Thoracic aorta (tissue), 2 donors: ENCODE measurements around the gene RHBG. TPM values are rescaled to one million over a fixed set of nuclear protein-coding genes. Genes with fewer than 3 reads are reported as not detected.

Experiments
- ATAC-seq: fragments of 150-250 bp; one replicate; pipeline ENCODE4 v1.8.0; 2017; ENCODE audit warnings: low read depth; ENCODE audit not compliant: insufficient number of reproducible peaks, low FRiP score
- DNase-seq: peaks from one replicate; pipeline ENCODE4 v3.0.0-alpha.2; 2020; ENCODE audit warnings: low spot score
- H3K27ac ChIP-seq, 2 donors: fragments of 200-600 bp; sonication (generic); 1 replicate in 1 of 2; 2 replicates in 1 of 2; pipeline ENCODE4 v1.5.1; 2016; ENCODE audit warnings: mild to moderate bottlenecking in 2 of 2, moderate library complexity in 2 of 2
- H3K27me3 ChIP-seq: fragments of 200-600 bp; sonication (generic); replicated peaks from 2 replicates; pipeline ENCODE4 v1.6.0; 2016; ENCODE audit warnings: mild to moderate bottlenecking; ENCODE audit not compliant: insufficient read depth
- H3K36me3 ChIP-seq: fragments of 200-600 bp; sonication (generic); one replicate; pipeline ENCODE4 v1.5.1; 2016
- H3K4me1 ChIP-seq, 2 donors: fragments of 200-600 bp; sonication (generic); 1 replicate in 1 of 2; 2 replicates in 1 of 2; pipeline versions ENCODE4 v1.5.1 to v1.6.0; 2016; ENCODE audit warnings: low read depth in 2 of 2, mild to moderate bottlenecking in 1 of 2; ENCODE audit not compliant: control insufficient read depth in 1 of 2
- H3K4me3 ChIP-seq: fragments of 200-600 bp; sonication (generic); 2 replicates; pipeline ENCODE4 v1.5.1; 2016; ENCODE audit warnings: mild to moderate bottlenecking
- H3K9me3 ChIP-seq: fragments of 200-600 bp; sonication (generic); 2 replicates; pipeline ENCODE4 v1.5.1; 2016
- CTCF ChIP-seq: fragments of 200-600 bp; sonication (generic); IDR thresholded peaks from one replicate; pipeline ENCODE4 v1.5.1; 2019; ENCODE audit warnings: antibody characterized with exemption
- total RNA-seq, 2 donors: library from RNA; depleted of rRNA; stranded (reverse); fragments of >200 nt; gene quantifications; one replicate each; pipeline versions ENCODE4 v1.1.0 to v1.2.3, GENCODE V29; 2016

Gene RHBG
- total RNA-seq, 2 donors from 2014 or later = not detected

- Histone ChIP-seq H3K27me3 (peaks cover 20% of the 10 kb centered on the region), H3K4me3 (peak overlapping the region; percentile 67), H3K36me3 (no peaks in the 10 kb centered on the region), H3K4me1 (peaks cover 20 to 21% of the 10 kb centered on the region in 2 donors), H3K27ac (no peak overlapping the region), H3K9me3 (no peaks in the 10 kb centered on the region)
- DNase-seq (no peak), ATAC-seq (no peak)
- no peak for TF ChIP-seq CTCF
These were observed 53.1 kb downstream of the RHBG start for GRCh38 chr1:156421939-156422601.

DNA sequence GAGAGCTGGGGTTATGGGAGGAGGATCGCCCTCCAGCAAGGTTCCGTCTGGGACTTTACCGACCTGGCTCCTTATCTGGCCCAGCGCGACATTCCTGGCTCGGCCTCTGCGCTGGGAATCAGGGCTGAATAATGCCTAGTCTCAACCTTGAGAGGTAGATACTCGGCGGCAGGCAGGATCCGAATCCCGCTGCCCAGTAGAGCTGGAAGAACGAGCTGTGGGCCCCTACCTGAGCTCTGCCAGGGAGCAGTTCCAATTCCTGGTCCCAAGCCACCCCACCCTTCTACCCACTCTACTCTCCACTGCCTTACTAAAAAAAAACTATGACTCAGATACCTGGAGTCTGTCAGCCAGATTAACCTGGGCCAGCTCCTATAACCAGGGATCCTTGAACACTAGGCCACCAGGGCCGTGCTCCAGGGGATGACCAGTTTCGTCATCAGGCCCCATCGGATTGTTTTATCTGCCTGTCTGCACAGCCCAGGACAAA lies 53.6 kb downstream of the RHBG start:
- no peak overlapping the region for H3K27ac ChIP-seq
- H3K4me3 ChIP-seq = no peak overlapping the region
- no peak for ATAC-seq
- peaks cover 20% of the 10 kb centered on the region for H3K27me3 ChIP-seq
- H3K36me3 ChIP-seq = no peaks in the 10 kb centered on the region
- peaks cover 20 to 21% of the 10 kb centered on the region in 2 donors for H3K4me1 ChIP-seq
- TF ChIP-seq CTCF = no peak
- DNase-seq = no peak
- no peaks in the 10 kb centered on the region for H3K9me3 ChIP-seq

DNA sequence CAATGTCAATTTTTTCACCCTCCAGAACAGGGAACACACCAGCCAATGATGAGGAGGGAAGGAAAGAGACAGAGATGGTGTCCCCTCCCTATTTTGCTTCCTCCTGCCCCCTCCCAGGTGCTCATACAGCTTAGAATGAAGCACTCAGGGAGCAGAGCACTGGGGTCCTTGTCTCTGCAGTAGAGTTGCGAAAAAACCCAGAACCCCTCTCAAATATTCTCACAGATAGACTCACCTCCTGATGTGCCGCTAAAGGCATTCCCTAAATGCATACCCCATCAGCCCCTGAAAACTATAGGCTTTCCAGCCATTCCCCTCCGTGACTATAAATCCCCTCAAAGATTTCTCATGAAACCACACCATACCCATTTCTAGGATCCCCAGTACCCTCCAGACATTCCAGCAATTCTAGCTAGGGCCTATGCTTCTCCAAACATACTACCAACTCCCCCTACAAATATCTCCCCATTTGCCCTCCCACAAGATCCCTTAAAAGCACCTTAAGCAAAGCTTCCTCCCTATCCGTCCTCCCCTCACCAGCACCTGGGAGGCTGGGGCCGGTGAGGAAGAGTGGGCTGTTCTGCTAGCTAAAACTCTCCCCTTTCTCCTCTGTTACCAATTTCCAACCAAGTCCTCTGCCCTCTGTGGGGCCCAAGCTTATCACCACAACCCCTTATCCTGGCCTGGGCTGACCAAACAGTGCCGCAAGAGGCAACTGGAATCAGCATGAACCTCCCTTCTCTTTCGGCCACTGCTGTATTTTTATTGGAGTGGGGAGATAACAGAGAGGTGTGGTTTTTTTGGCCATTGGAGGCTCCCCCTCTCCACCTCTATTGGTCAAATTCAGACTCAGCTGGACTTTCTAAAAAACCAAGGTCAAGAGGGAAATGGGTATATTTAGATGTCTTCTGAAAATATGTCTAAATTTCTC lies 54.7 kb downstream of the RHBG start:
- H3K27ac ChIP-seq = no peak overlapping the region
- DNase-seq (no peak), ATAC-seq (no peak)
- no peak for TF ChIP-seq CTCF
- peaks cover 20% of the 10 kb centered on the region for H3K27me3 ChIP-seq
- no peak overlapping the region for H3K4me3 ChIP-seq
- H3K9me3 ChIP-seq = no peaks in the 10 kb centered on the region
- peaks cover 20 to 21% of the 10 kb centered on the region in 2 donors for H3K4me1 ChIP-seq
- no peaks in the 10 kb centered on the region for H3K36me3 ChIP-seq

- DNase-seq = no peak
- TF ChIP-seq CTCF = no peak
- ATAC-seq = no peak
- no peaks in the 10 kb centered on the region for H3K9me3 ChIP-seq
- H3K4me3 ChIP-seq = no peak overlapping the region
- peaks cover 17% of the 10 kb centered on the region for H3K27me3 ChIP-seq
- H3K27ac ChIP-seq = no peak overlapping the region
- peaks cover 20 to 21% of the 10 kb centered on the region in 2 donors for H3K4me1 ChIP-seq
- H3K36me3 ChIP-seq = no peaks in the 10 kb centered on the region
These were observed 55.9 kb downstream of the RHBG start for GRCh38 chr1:156424806-156425432.

DNA sequence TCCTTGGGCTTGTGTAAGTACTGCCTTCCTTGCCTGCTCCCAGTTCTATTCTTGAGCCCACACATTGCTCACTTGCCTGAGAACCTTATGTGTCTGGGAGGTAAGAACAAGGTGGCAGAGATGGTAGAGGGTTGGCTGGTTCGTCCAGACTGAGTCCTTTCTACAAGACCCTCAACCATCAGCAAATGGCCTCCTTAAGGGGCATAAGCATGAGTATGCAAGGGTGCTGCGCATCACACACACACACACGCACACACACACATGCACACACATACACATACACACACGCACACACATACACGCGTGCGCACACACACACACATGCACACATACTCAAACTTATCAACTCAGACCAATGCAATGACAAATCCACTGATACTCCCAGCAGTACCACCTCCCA lies 56.9 kb downstream of the RHBG start:
- TF ChIP-seq CTCF = no peak

More for the DNA sequence above, 56.9 kb downstream of the RHBG start:
- DNase-seq = no peak
- Histone ChIP-seq H3K9me3 (no peaks in the 10 kb centered on the region), H3K4me3 (no peak overlapping the region), H3K36me3 (no peaks in the 10 kb centered on the region), H3K27ac (no peak overlapping the region), H3K27me3 (peaks cover 9% of the 10 kb centered on the region), H3K4me1 (peaks cover 10 to 11% of the 10 kb centered on the region in 2 donors)
- no peak for ATAC-seq
